GM21528 (cell line): ENCODE data around the gene SESN1.

Experiments used
- ATAC-seq: cut with Tn5 transposase; IDR thresholded peaks from one replicate; pipeline ENCODE4 v1.9.1; 2021; ENCODE audit warnings: mild to moderate bottlenecking, moderate library complexity; ENCODE audit not compliant: unreplicated experiment, low FRiP score

Gene SESN1

GRCh38 chr6:109036574-109037294 is 57.9 kb downstream of the SESN1 start:
- no peak for ATAC-seq

GRCh38 chr6:109034526-109034925 is 60.1 kb downstream of the SESN1 start:
- no peak for ATAC-seq

- ATAC-seq, result no peak
These were observed 61.0 kb downstream of the SESN1 start for GRCh38 chr6:109033655-109034054.

GRCh38 chr6:109031416-109031815 is 63.2 kb downstream of the SESN1 start:
- no peak for ATAC-seq

- ATAC-seq, result no peak
These were observed 65.3 kb downstream of the SESN1 start for GRCh38 chr6:109029313-109029712.

GRCh38 chr6:109028439-109028838 is 66.2 kb downstream of the SESN1 start:
- ATAC-seq, result no peak

- ATAC-seq, result no peak
These were observed 66.7 kb downstream of the SESN1 start for GRCh38 chr6:109027964-109028363.

- no peak for ATAC-seq
These were observed 69.0 kb downstream of the SESN1 start for GRCh38 chr6:109025639-109026038.

- no peak for ATAC-seq
These were observed 69.9 kb downstream of the SESN1 start for GRCh38 chr6:109024784-109025183.

- ATAC-seq, result no peak
These were observed 70.3 kb downstream of the SESN1 start for GRCh38 chr6:109024368-109024767.

- ATAC-seq, result no peak
These were observed 71.2 kb downstream of the SESN1 start for GRCh38 chr6:109023356-109023925.

- no peak for ATAC-seq
These were observed 72.8 kb downstream of the SESN1 start for GRCh38 chr6:109021870-109022269.

GRCh38 chr6:109019911-109020310 is 74.7 kb downstream of the SESN1 start:
- no peak for ATAC-seq

- no peak for ATAC-seq
These were observed 79.5 kb downstream of the SESN1 start for GRCh38 chr6:109015176-109015575.

- no peak for ATAC-seq
These were observed 80.0 kb downstream of the SESN1 start for GRCh38 chr6:109014606-109015005.

GRCh38 chr6:109013656-109014305 is 80.9 kb downstream of the SESN1 start:
- no peak for ATAC-seq

- ATAC-seq, result no peak
These were observed 83.9 kb downstream of the SESN1 start for GRCh38 chr6:109010705-109011102.

- ATAC-seq, result no peak
These were observed 84.5 kb downstream of the SESN1 start for GRCh38 chr6:109009962-109010704.

GRCh38 chr6:109009236-109009961 is 85.2 kb downstream of the SESN1 start:
- ATAC-seq, result peak; percentile 84

- peak; percentile 34 for ATAC-seq
These were observed 86.0 kb downstream of the SESN1 start for GRCh38 chr6:109008537-109009235.
